Liver (tissue), 9 donors: ENCODE measurements around the gene RBM23. TPM values are rescaled to one million over a fixed set of nuclear protein-coding genes. Genes with fewer than 3 reads are reported as not detected.

Source experiments
- DNase-seq: peaks from one replicate; pipeline ENCODE4 v3.0.0-alpha.2; 2017; ENCODE audit warnings: low spot score
- H3K27ac ChIP-seq, 2 donors: one replicate each; pipeline ENCODE4 v1.7.0; 2013; ENCODE audit warnings: inconsistent platforms in 2 of 2, low read length in 2 of 2, control low read depth in 1 of 2, low read depth in 1 of 2, mild to moderate bottlenecking in 1 of 2
- H3K27me3 ChIP-seq, 4 donors: one replicate each; pipeline versions ENCODE4 v1.6.1 to v1.7.0; 2013; ENCODE audit warnings: low read length in 3 of 4, inconsistent platforms in 1 of 4, mild to moderate bottlenecking in 1 of 4, moderate library complexity in 1 of 4; ENCODE audit not compliant: control insufficient read depth in 4 of 4, insufficient read depth in 4 of 4
- H3K36me3 ChIP-seq, 4 donors: one replicate each; pipeline versions ENCODE4 v1.6.1 to v1.7.0; 2013; ENCODE audit warnings: low read length in 3 of 4, mild to moderate bottlenecking in 3 of 4, low read depth in 1 of 4, moderate library complexity in 1 of 4; ENCODE audit not compliant: control insufficient read depth in 4 of 4, insufficient read depth in 3 of 4
- H3K4me1 ChIP-seq, 4 donors: one replicate each; pipeline versions ENCODE4 v1.6.1 to v1.7.0; 2013; ENCODE audit warnings: low read length in 3 of 4, mild to moderate bottlenecking in 3 of 4, moderate library complexity in 1 of 4; ENCODE audit not compliant: control insufficient read depth in 4 of 4, insufficient read depth in 4 of 4
- H3K4me3 ChIP-seq, 3 donors: one replicate each; pipeline versions ENCODE4 v1.6.1 to v1.7.0; 2013; ENCODE audit warnings: low read length in 3 of 3, control low read depth in 1 of 3, low read depth in 1 of 3, mild to moderate bottlenecking in 1 of 3
- H3K9ac ChIP-seq, 2 donors: one replicate each; pipeline ENCODE4 v1.7.0; 2013; ENCODE audit warnings: low read length in 2 of 2, mild to moderate bottlenecking in 2 of 2, moderate library complexity in 2 of 2, control low read depth in 1 of 2, low read depth in 1 of 2
- H3K9me3 ChIP-seq, 4 donors: one replicate each; pipeline versions ENCODE4 v1.6.1 to v1.7.0; 2013; ENCODE audit warnings: low read length in 3 of 4; ENCODE audit not compliant: control insufficient read depth in 4 of 4
- ATF3 ChIP-seq: IDR thresholded peaks from 2 replicates; pipeline ENCODE4 v1.6.1; 2016; ENCODE audit warnings: antibody characterized with exemption
- CTCF ChIP-seq: fragments of 150-350 bp; IDR thresholded peaks from 2 replicates; pipeline ENCODE4 v1.5.1; 2017; ENCODE audit warnings: improper control_type of control experiment, low read depth, low read length; ENCODE audit not compliant: missing input control
- EGR1 ChIP-seq, 2 donors: IDR thresholded peaks; 2 replicates each; pipeline ENCODE4 v1.6.1; 2016 to 2018; ENCODE audit warnings: antibody characterized with exemption in 2 of 2, low read depth in 2 of 2
- FOXA1 ChIP-seq: IDR thresholded peaks from 2 replicates; pipeline ENCODE4 v1.6.1; 2016; ENCODE audit warnings: antibody characterized with exemption
- FOXA2 ChIP-seq: IDR thresholded peaks from 2 replicates; pipeline ENCODE4 v1.6.1; 2016; ENCODE audit warnings: antibody characterized with exemption
- GABPA ChIP-seq, 2 donors: IDR thresholded peaks in 1 of 2; conservative IDR thresholded peaks in 1 of 2; 2 replicates each; pipeline ENCODE4 v1.6.1; 2016; ENCODE audit warnings: antibody characterized with exemption in 2 of 2, mild to moderate bottlenecking in 1 of 2, moderate library complexity in 1 of 2
- HNF4A ChIP-seq, 2 donors: conservative IDR thresholded peaks; 2 replicates each; pipeline ENCODE4 v1.6.1; 2016; ENCODE audit warnings: antibody characterized with exemption in 2 of 2, mild to moderate bottlenecking in 2 of 2
- HNF4G ChIP-seq: IDR thresholded peaks from 2 replicates; pipeline ENCODE4 v1.6.1; 2016; ENCODE audit warnings: antibody characterized with exemption
- JUND ChIP-seq, 2 donors: IDR thresholded peaks; 2 replicates each; pipeline ENCODE4 v1.6.1; 2016; ENCODE audit warnings: antibody characterized with exemption in 2 of 2
- MAX ChIP-seq: IDR thresholded peaks from 2 replicates; pipeline ENCODE4 v1.6.1; 2016; ENCODE audit warnings: antibody characterized with exemption
- NR2F2 ChIP-seq: IDR thresholded peaks from 2 replicates; pipeline ENCODE4 v1.6.1; 2016; ENCODE audit warnings: antibody characterized with exemption
- RAD21 ChIP-seq, 2 donors: IDR thresholded peaks; 2 replicates each; pipeline ENCODE4 v1.6.1; 2016; ENCODE audit warnings: antibody characterized with exemption in 2 of 2, mild to moderate bottlenecking in 2 of 2
- REST ChIP-seq: IDR thresholded peaks from 2 replicates; pipeline ENCODE4 v1.6.1; 2016; ENCODE audit warnings: antibody characterized with exemption, mild to moderate bottlenecking
- RXRA ChIP-seq, 2 donors: IDR thresholded peaks; 2 replicates each; pipeline ENCODE4 v1.6.1; 2017 to 2018; ENCODE audit warnings: antibody characterized with exemption in 2 of 2, mild to moderate bottlenecking in 1 of 2
- SP1 ChIP-seq: IDR thresholded peaks from 2 replicates; pipeline ENCODE4 v1.6.1; 2018; ENCODE audit warnings: antibody characterized with exemption, mild to moderate bottlenecking
- TAF1 ChIP-seq: conservative IDR thresholded peaks from 2 replicates; pipeline ENCODE4 v1.6.1; 2016; ENCODE audit warnings: antibody characterized with exemption, mild to moderate bottlenecking
- YY1 ChIP-seq: IDR thresholded peaks from 2 replicates; pipeline ENCODE4 v1.6.1; 2016; ENCODE audit warnings: antibody characterized with exemption, mild to moderate bottlenecking
- ZBTB33 ChIP-seq: IDR thresholded peaks from 2 replicates; pipeline ENCODE4 v1.6.1; 2016; ENCODE audit warnings: antibody characterized with exemption
- WGBS: extraction: QIAGEN DNeasy Blood & Tissue Kit; methylation state at CpG from one replicate; pipeline ENCODE4 v1.1.7; 2013; 5-methylcytosine and 5-hydroxymethylcytosine counted together
- polyA plus RNA-seq, 2 donors: library from polyadenylated mRNA; stranded (reverse) in 1 of 2; unstranded in 1 of 2; fragments of 200-250 nt in 1 of 2; fragments of >200 nt in 1 of 2; fragmentation: Nextera tagmentation in 1 of 2; extraction: Ambion mirVana in 1 of 2; gene quantifications; one replicate each; pipeline versions ENCODE4 v1.2.1 to v1.2.3, GENCODE V29; 2013 to 2015
- total RNA-seq, 2 donors: library from RNA; depleted of rRNA; stranded (reverse); fragments of >200 nt; gene quantifications; one replicate each; pipeline ENCODE4 v1.2.3, GENCODE V29; 2014
- donor health status: healthy.
- donor health status: healthy.
- donor health status: healthy.
- donor health status: healthy.
- donor health status: healthy.

Gene RBM23
- total and polyA plus RNA-seq, 4 donors, result 22.3 to 242 (median 31.4) TPM

- Histone ChIP-seq H3K4me1 (no peaks in the 10 kb centered on the region), H3K36me3 (peaks cover 0 to under 1% (median 0%) of the 10 kb centered on the region in 4 donors), H3K27me3 (no peaks in the 10 kb centered on the region), H3K4me3 (no peak overlapping the region), H3K9me3 (no peaks in the 10 kb centered on the region), H3K9ac (no peak overlapping the region), H3K27ac (no peak overlapping the region)
- 98% methylated on average over 4 of the region's 4 CpGs for WGBS
- no peak for DNase-seq
- TF ChIP-seq HNF4A (conservative IDR thresholded peaks at IDR 0.05) (no peak), RXRA (IDR thresholded peaks at IDR 0.05) (no peak), YY1 (no peak), HNF4G (no peak), SP1 (no peak), ATF3 (no peak), FOXA1 (no peak)
Measured at GRCh38 chr14:22893706-22894105, 25.2 kb downstream of the RBM23 start.

- H3K4me1 ChIP-seq, result no peaks in the 10 kb centered on the region
- no peaks in the 10 kb centered on the region for H3K27me3 ChIP-seq
- no peak for DNase-seq
- H3K9me3 ChIP-seq, result no peaks in the 10 kb centered on the region
- H3K4me3 ChIP-seq, result no peak overlapping the region
- H3K27ac ChIP-seq, result no peak overlapping the region
- H3K9ac ChIP-seq, result no peak overlapping the region
- H3K36me3 ChIP-seq, result no peaks in the 10 kb centered on the region
- 91% methylated on average over 7 of the region's 7 CpGs for WGBS
- TF ChIP-seq NR2F2, result no peak
- no peak for TF ChIP-seq MAX
- no peak for TF ChIP-seq HNF4G
- TF ChIP-seq FOXA2, result no peak
- no peak for TF ChIP-seq YY1
- no peak for TF ChIP-seq RAD21 (IDR thresholded peaks at IDR 0.05)
- no peak for TF ChIP-seq JUND (IDR thresholded peaks at IDR 0.05)
- TF ChIP-seq REST, result no peak
- no peak for TF ChIP-seq GABPA (IDR thresholded peaks at IDR 0.05 in 1 of 2, conservative IDR thresholded peaks at IDR 0.05 in 1 of 2)
- no peak for TF ChIP-seq FOXA1
- TF ChIP-seq SP1, result no peak
- TF ChIP-seq HNF4A (conservative IDR thresholded peaks at IDR 0.05), result no peak
- TF ChIP-seq ZBTB33, result no peak
- no peak for TF ChIP-seq TAF1
- no peak for TF ChIP-seq RXRA (IDR thresholded peaks at IDR 0.05)
- no peak for TF ChIP-seq EGR1 (IDR thresholded peaks at IDR 0.05; ENCODE audit: low read depth in 2 of 2)
- no peak for TF ChIP-seq CTCF
Measured at GRCh38 chr14:22892488-22892887, 26.5 kb downstream of the RBM23 start.
